Prostate gland (tissue), 2 donors: Measurements from ENCODE around the gene ATP2C1. TPM values are rescaled to one million over a fixed set of nuclear protein-coding genes. Genes with fewer than 3 reads are reported as not detected.

Experiments
- DNase-seq: peaks from one replicate; pipeline ENCODE4 v3.0.0-alpha.2; 2019; ENCODE audit warnings: low spot score
- H3K27ac ChIP-seq, 2 donors: fragments of 200-600 bp; sonication (generic); 2 replicates each; pipeline ENCODE4 v1.5.1; 2017 to 2019
- H3K27me3 ChIP-seq: fragments of 200-600 bp; sonication (generic); replicated peaks from 2 replicates; pipeline ENCODE4 v1.5.1; 2019; ENCODE audit not compliant: insufficient read depth
- H3K36me3 ChIP-seq, 2 donors: fragments of 200-600 bp; sonication (generic); 1 replicate in 1 of 2; 2 replicates in 1 of 2; pipeline versions ENCODE4 v1.5.1 to v1.8.1; 2017 to 2019
- H3K4me1 ChIP-seq: fragments of 200-600 bp; sonication (generic); replicated peaks from 2 replicates; pipeline ENCODE4 v1.5.1; 2019
- H3K4me3 ChIP-seq, 2 donors: fragments of 200-600 bp; sonication (generic); 2 replicates each; pipeline ENCODE4 v1.5.1; 2017 to 2019
- H3K9me3 ChIP-seq: fragments of 200-600 bp; sonication (generic); 2 replicates; pipeline ENCODE4 v1.5.1; 2017
- POLR2A ChIP-seq: fragments of 450-650 bp; IDR thresholded peaks from one replicate; pipeline ENCODE4 v1.6.1; 2016; ENCODE audit warnings: antibody characterized with exemption, mild to moderate bottlenecking
- POLR2AphosphoS5 ChIP-seq: sonication (generic); formaldehyde crosslinking; IDR thresholded peaks from one replicate; pipeline ENCODE4 v1.6.1; 2017; ENCODE audit warnings: antibody characterized with exemption
- WGBS: methylation state at CpG from one replicate; pipeline ENCODE4 v1.1.5; 2018; 5-methylcytosine and 5-hydroxymethylcytosine counted together
- intact Hi-C: fragments of 100-400 bp; cut with DNase I; formaldehyde crosslinking; loops from one replicate; pipeline ENCODE4 v1.14.2; 2022
- total RNA-seq, 2 donors: library from RNA; depleted of rRNA; stranded (reverse); fragments of >200 nt; gene quantifications; one replicate each; pipeline ENCODE4 v1.1.0, GENCODE V29; 2016
- TF ChIP-seq, protein P1 (sequence below), 4 experiments: fragments of 200-600 bp in 2 of 4; fragments of 450-650 bp in 2 of 4; sonication (generic) in 2 of 4; IDR thresholded peaks; 1 replicate in 3 of 4; 2 replicates in 1 of 4; pipeline ENCODE4 v1.5.1; 2016 to 2019; ENCODE audit warnings: antibody characterized with exemption in 4 of 4, mild to moderate bottlenecking in 2 of 4, moderate library complexity in 2 of 4

Gene ATP2C1
- total RNA-seq, 2 donors from 2014 or later, result 123 to 158 TPM

DNA sequence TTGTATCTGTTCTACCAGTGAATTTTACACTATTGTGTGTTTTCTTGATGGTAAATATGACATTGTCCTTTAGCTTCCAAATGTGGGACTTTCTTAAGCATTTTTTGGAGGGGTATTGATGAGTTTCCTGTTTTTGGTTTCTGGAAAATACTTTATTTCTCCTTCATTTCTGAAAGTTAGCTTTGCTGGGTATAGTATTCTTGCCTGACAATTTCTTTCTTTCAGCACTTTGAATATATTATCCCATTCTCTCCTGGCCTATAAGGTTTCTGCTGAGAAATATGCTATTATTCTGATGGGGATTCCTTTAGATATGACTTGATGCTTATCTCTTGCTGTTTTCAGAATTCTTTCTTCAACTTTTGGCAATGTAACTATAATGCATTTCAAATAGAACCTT lies 15.4 kb upstream of the ATP2C1 start:
- H3K9me3 ChIP-seq, result no peaks in the 10 kb centered on the region
- DNase-seq, result no peak
- H3K27me3 ChIP-seq, result no peaks in the 10 kb centered on the region
- TF ChIP-seq POLR2AphosphoS5 (no peak), POLR2A (no peak)
- TF ChIP-seq, protein P1, sequence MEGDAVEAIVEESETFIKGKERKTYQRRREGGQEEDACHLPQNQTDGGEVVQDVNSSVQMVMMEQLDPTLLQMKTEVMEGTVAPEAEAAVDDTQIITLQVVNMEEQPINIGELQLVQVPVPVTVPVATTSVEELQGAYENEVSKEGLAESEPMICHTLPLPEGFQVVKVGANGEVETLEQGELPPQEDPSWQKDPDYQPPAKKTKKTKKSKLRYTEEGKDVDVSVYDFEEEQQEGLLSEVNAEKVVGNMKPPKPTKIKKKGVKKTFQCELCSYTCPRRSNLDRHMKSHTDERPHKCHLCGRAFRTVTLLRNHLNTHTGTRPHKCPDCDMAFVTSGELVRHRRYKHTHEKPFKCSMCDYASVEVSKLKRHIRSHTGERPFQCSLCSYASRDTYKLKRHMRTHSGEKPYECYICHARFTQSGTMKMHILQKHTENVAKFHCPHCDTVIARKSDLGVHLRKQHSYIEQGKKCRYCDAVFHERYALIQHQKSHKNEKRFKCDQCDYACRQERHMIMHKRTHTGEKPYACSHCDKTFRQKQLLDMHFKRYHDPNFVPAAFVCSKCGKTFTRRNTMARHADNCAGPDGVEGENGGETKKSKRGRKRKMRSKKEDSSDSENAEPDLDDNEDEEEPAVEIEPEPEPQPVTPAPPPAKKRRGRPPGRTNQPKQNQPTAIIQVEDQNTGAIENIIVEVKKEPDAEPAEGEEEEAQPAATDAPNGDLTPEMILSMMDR (IDR thresholded peaks at IDR 0.05), result no peak
- H3K27ac ChIP-seq, result no peak overlapping the region
- H3K36me3 ChIP-seq, result no peaks in the 10 kb centered on the region
- intact Hi-C loops, result no loop called here
- H3K4me1 ChIP-seq, result no peaks in the 10 kb centered on the region
- no peak overlapping the region for H3K4me3 ChIP-seq

DNA sequence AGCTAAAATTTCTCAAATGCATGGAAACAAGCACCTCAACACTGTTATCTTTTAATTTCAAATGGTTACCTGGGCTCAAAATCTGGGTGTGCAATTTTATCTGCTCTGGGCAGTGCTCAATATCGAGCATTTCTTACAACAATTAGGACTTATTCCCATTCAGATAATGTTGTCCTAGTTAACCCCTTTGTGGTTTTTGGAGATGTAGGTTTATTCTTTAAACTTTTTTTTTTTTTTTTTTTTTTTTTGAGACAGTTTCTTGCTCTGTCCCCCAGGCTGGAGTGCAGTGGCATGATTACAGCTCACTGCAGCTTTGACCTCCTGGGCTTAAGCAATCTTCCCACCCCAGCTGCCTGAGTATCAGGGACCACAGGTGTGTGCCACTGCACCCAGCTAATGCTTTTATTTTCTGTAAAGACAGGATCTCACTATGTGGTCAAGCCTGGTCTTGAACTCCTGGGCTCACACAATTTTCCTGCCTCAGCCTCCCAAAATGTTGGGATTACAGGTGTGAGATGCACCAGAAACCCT lies 4.4 kb upstream of the ATP2C1 start:
- intact Hi-C loops, result no loop called here
- no peaks in the 10 kb centered on the region for H3K27me3 ChIP-seq
- no peak for DNase-seq
- H3K36me3 ChIP-seq, result no peaks in the 10 kb centered on the region
- H3K4me1 ChIP-seq, result no peaks in the 10 kb centered on the region
- H3K9me3 ChIP-seq, result no peaks in the 10 kb centered on the region
- no peak overlapping the region for H3K4me3 ChIP-seq
- no peak overlapping the region for H3K27ac ChIP-seq
- no peak for TF ChIP-seq POLR2AphosphoS5
- no peak for TF ChIP-seq POLR2A
- TF ChIP-seq, protein P1 (IDR thresholded peaks at IDR 0.05), result no peak
- WGBS, result 50% methylated on average over 1 of the region's 1 CpG

DNA sequence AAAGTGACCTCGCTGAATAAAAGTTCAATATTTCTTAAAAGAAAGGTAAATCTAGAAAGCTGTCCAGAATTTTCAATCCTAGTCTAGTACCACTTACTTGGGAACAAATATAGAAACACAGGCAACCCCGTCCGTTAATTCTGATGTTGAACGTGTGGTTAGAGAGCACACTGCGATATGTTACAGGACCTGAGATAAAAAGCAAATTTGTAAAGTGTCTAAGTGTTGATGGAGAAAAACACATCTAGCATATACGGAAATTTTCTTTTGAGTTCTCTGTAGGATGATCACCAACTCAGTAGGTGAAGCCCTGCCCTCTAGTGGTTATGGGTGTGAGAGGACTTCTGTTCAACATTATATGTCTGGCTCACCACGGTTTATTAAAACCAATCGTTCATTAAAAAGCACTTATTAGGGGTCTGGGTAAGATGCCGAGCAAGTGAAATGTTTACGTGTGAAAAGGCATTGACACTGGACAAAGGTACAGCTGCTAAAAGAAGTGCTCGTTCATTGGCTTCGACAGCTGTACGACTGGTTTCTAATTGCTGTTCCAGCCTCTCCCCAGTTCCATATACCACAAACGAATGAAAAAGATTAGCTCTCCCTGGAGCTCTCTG lies 1.0 kb upstream of the ATP2C1 start:
- peak overlapping the region; percentile 66 to 79 for H3K4me3 ChIP-seq
- no peaks in the 10 kb centered on the region for H3K27me3 ChIP-seq
- DNase-seq, result peak; percentile 83
- TF ChIP-seq POLR2AphosphoS5 (peak; percentile 44), POLR2A (no peak)
- TF ChIP-seq, protein P1 (IDR thresholded peaks at IDR 0.05), result peak; percentile 71 to 92 (median 87)
- H3K36me3 ChIP-seq, result no peaks in the 10 kb centered on the region
- peak overlapping the region; percentile 93 to 95 for H3K27ac ChIP-seq
- WGBS, result 3% methylated on average over 14 of the region's 14 CpGs
- no peaks in the 10 kb centered on the region for H3K9me3 ChIP-seq
- H3K4me1 ChIP-seq, result no peaks in the 10 kb centered on the region
- intact Hi-C loops, result loop anchor here (1.0 to 10.0 kb wide), 4 partner anchors 134 to 618 kb away; partner anchors contain the start of genes ASTE1, NEK11 and NUDT16

DNA sequence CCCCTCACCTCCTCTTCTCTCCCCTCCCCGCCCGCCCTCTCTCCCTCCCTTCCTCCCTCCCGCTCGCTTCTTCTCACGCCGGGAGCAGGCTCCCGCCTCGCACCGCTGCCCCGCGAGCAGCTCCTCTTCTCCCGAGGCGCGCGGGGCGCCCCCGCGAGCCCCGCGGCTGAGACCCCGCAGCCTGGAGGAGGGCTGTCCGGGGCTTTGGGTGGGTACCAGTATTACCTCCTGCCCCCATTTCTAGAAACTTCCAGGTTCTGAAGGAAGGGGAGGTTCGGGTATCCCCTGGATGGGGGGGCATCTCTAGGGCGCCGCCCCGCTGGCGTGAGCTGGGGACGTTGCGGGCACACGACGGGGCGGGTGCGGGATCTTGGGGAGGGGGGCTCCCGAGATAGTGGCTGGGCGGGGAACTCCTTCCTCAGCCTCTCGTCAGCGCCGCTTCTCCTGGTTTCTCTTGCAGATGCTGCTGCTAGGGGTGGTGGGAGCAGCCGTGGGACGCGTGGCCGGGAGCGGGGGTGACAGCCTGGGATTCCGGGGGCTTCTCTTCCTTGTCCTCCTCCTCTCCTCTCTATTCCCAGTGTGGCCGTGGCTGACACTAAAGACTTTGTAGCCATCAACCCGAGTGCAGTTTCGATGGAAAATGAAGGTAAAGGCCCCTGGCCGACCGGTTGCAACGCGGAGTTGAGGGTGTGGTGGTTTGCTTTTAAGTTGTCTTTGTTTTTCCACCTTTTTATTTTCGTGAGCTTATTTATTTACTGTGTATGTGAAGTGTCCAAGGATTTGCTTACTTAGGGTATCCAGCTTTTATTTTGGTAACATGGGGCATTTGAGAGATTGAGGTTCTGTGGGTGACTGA lies 474 bp downstream of the ATP2C1 start:
- Histone ChIP-seq H3K27ac (peak overlapping the region; percentile 93 to 95), H3K27me3 (no peaks in the 10 kb centered on the region), H3K4me1 (no peaks in the 10 kb centered on the region), H3K36me3 (no peaks in the 10 kb centered on the region), H3K9me3 (no peaks in the 10 kb centered on the region), H3K4me3 (peak overlapping the region; percentile 66 to 79)
- intact Hi-C loops, result loop anchor here (5.0 to 10.0 kb wide), 3 partner anchors 133 to 620 kb away; partner anchors contain the start of genes ASTE1, NEK11 and NUDT16
- peak; percentile 22 for DNase-seq
- under 1% methylated on average over 49 of the region's 52 CpGs for WGBS
- TF ChIP-seq, protein P1 (IDR thresholded peaks at IDR 0.05), result no peak
- TF ChIP-seq POLR2AphosphoS5 (no peak), POLR2A (no peak)
